ENCODE results near the gene NRG3.

NRG3 gene

DNA sequence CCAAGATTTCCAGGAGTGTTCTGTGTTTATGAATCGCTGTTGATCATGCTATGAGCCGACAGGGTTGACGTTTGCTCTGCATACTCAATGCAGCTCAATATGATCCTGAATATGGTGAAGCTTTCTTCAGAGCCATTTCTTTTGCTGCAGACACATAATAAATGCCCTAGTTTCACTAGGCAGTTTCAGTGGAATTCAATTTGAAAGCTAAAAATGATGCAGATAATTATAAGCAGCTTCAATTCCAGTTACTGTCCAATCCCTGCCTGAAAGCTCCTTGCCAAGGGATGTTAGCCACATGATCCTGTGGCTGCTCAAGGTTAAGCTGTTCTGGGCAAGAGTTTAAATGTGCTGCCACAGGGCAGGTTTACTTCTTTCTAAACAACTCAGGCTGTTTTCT, 805.6 kb downstream of the NRG3 start:
- no peak overlapping the region for H3K4me3 ChIP-seq (replicated peaks; ENCODE audit: low read depth, low read length)
- no peak for DNase-seq (ENCODE audit: low read depth)
- TF ChIP-seq CTCF (IDR thresholded peaks at IDR 0.05; ENCODE audit: low read length, missing control alignments) = no peak

GRCh38 chr10:82683945-82684344, 809.0 kb downstream of the NRG3 start:
- TF ChIP-seq CTCF (IDR thresholded peaks at IDR 0.05; ENCODE audit: low read length, missing control alignments) = no peak
- no peak for DNase-seq (ENCODE audit: low read depth)
- H3K4me3 ChIP-seq (replicated peaks; ENCODE audit: low read depth, low read length) = no peak overlapping the region

DNA sequence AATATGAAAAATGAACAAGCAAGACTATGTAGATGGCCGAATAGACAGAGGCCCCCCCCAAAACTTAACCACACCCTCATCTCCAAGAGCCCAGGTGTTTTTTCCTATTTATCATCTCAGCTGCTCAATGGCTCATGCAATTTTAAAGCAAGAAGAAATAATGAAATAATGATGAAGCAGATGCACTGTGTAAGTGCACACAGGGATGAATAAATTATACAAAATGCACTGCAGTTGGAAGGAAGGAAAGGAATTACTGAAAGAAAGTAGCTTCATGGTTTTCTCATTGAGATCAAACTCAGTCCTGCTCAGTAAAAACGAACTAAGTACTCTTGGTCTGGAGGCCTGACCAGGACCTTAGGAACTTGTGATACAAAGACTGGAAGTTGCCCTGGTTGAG, 810.1 kb downstream of the NRG3 start:
- no peak overlapping the region for H3K4me3 ChIP-seq (replicated peaks; ENCODE audit: low read depth, low read length)
- DNase-seq (ENCODE audit: low read depth) = no peak
- TF ChIP-seq CTCF (IDR thresholded peaks at IDR 0.05; ENCODE audit: low read length, missing control alignments) = no peak

DNA sequence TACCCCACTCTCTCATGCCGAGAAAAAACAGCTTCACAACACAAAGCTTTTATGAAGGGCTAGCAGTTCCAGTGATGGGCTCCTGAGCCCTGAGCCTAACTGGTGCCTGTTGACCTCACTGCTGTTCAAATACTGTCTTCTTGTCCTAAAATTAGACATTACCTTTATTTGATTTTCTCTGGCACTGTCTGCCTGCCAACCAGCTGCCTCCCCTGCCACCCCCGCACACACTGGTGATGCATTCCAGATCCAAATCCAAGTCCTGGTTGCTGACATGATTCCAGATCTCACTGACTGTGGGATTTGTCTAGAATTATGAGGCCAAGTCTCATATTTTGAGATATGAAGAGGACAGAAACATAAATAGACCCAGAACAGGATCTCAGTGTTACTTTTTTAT, 816.2 kb downstream of the NRG3 start:
- no peak overlapping the region for H3K4me3 ChIP-seq (replicated peaks; ENCODE audit: low read depth, low read length)
- no peak for DNase-seq (ENCODE audit: low read depth)
- TF ChIP-seq CTCF (IDR thresholded peaks at IDR 0.05; ENCODE audit: low read length, missing control alignments) = no peak

DNA sequence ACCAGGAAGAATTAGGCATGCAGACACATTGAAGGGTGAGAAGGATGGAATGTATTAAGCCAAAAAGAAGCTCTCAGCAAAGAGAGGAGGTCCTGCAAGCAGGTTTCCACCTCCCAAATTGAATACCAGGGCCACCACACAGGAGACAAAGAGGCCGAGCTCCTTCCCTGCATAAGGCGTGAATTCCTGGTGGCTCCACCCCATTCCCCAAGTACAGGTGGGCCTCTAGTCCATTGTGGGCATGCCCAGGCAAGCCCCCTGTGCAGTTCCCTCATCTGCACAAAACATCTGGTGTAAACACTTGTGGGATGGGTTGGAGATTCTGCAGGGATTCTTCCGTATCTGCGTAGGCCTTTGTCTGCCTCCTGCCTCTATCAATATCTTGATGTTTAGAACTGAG, 817.5 kb downstream of the NRG3 start:
- no peak overlapping the region for H3K4me3 ChIP-seq (replicated peaks; ENCODE audit: low read depth, low read length)
- TF ChIP-seq CTCF (IDR thresholded peaks at IDR 0.05; ENCODE audit: low read length, missing control alignments) = no peak
- DNase-seq (ENCODE audit: low read depth) = no peak

- no peak overlapping the region for H3K4me3 ChIP-seq (replicated peaks; ENCODE audit: low read depth, low read length)
- no peak for DNase-seq (ENCODE audit: low read depth)
- no peak for TF ChIP-seq CTCF (IDR thresholded peaks at IDR 0.05; ENCODE audit: low read length, missing control alignments)
Measured at GRCh38 chr10:82721831-82722230, 846.8 kb downstream of the NRG3 start.

- DNase-seq (ENCODE audit: low read depth) = no peak
- TF ChIP-seq CTCF (IDR thresholded peaks at IDR 0.05; ENCODE audit: low read length, missing control alignments) = no peak
- H3K4me3 ChIP-seq (replicated peaks; ENCODE audit: low read depth, low read length) = no peak overlapping the region
Measured at GRCh38 chr10:82722273-82722672, 847.3 kb downstream of the NRG3 start.

Measured in fibroblast of pulmonary artery (primary cell).